B cell (primary cell): ENCODE measurements around the gene PRRT2. TPM values are rescaled to one million over a fixed set of nuclear protein-coding genes. Genes with fewer than 3 reads are reported as not detected.
"Not testable (repeated sequence)": the region's sequence is repeated elsewhere in the genome, so short reads cannot be mapped to it uniquely, and the experiment has no call there.

ENCODE experiments used
- ATAC-seq: fragments of 200-7000 bp; cut with Tn5 transposase; one replicate; pipeline ENCODE4 v1.10.0; 2021; ENCODE audit warnings: low read depth, mild to moderate bottlenecking, moderate number of reproducible peaks, moderate library complexity
- CTCF ChIA-PET: fragments of 350-600 bp; sonication (Branson Sonifier 250); formaldehyde crosslinking; loops from one replicate; lab custom pipeline; 2021; ENCODE audit warnings: antibody characterized with exemption, inconsistent platforms; lab: Charles Lee
- POLR2A ChIA-PET: fragments of 350-600 bp; sonication (Branson Sonifier 250); formaldehyde crosslinking; loops from one replicate; lab custom pipeline; 2021; ENCODE audit warnings: antibody characterized with exemption; lab: Charles Lee
- DNase-seq: peaks from one replicate; pipeline ENCODE4 v3.0.0; 2013
- H2AFZ ChIP-seq: 2 replicates; pipeline ENCODE4 v1.6.1; 2012; ENCODE audit warnings: mild to moderate bottlenecking, low read depth, low read length; ENCODE audit not compliant: insufficient read depth, poor library complexity, severe bottlenecking
- H3K27ac ChIP-seq, 2 donors: 1 replicate in 1 of 2; 2 replicates in 1 of 2; pipeline ENCODE4 v1.5.1; 2012 to 2013; ENCODE audit warnings: low read length in 2 of 2, mild to moderate bottlenecking in 2 of 2, moderate library complexity in 1 of 2
- H3K27me3 ChIP-seq, 4 experiments: fragments of 200-600 bp in 1 of 4; sonication (generic) in 1 of 4; replicated peaks in 1 of 4; 1 replicate in 2 of 4; 2 replicates in 2 of 4; pipeline versions ENCODE4 v1.6.1 to v1.7.0; 2013 to 2016; ENCODE audit warnings: low read length in 3 of 4, mild to moderate bottlenecking in 2 of 4, mixed read lengths in 1 of 4, moderate library complexity in 1 of 4; ENCODE audit not compliant: insufficient read depth in 4 of 4, control insufficient read depth in 3 of 4; ENCODE audit errors: control extremely low read depth in 1 of 4
- H3K36me3 ChIP-seq, 2 experiments: replicated peaks in 1 of 2; 1 replicate in 1 of 2; 2 replicates in 1 of 2; pipeline versions ENCODE4 v1.6.1 to v1.7.1; 2013; ENCODE audit warnings: low read length in 1 of 2; ENCODE audit not compliant: insufficient read depth in 2 of 2, control insufficient read depth in 1 of 2; ENCODE audit errors: control extremely low read depth in 1 of 2, extremely low read depth in 1 of 2
- H3K4me1 ChIP-seq, 2 donors: fragments of 200-600 bp in 1 of 2; sonication (generic) in 1 of 2; 1 replicate in 1 of 2; 2 replicates in 1 of 2; pipeline versions ENCODE4 v1.5.1 to v1.6.1; 2013 to 2017; ENCODE audit warnings: low read length in 2 of 2; ENCODE audit not compliant: control insufficient read depth in 2 of 2, insufficient read depth in 2 of 2
- H3K4me2 ChIP-seq: replicated peaks from 2 replicates; pipeline ENCODE3; 2012; ENCODE audit warnings: mild to moderate bottlenecking, low read depth, low read length; ENCODE audit not compliant: poor library complexity, severe bottlenecking
- H3K4me3 ChIP-seq, 5 experiments: fragments of 200-600 bp in 1 of 5; sonication (generic) in 1 of 5; 1 replicate in 3 of 5; 2 replicates in 2 of 5; pipeline versions ENCODE4 v1.5.1 to v1.7.0; 2011 to 2016; ENCODE audit warnings: low read length in 4 of 5, mild to moderate bottlenecking in 4 of 5, low read depth in 2 of 5, control low read depth in 1 of 5, moderate library complexity in 1 of 5; ENCODE audit not compliant: insufficient read depth in 1 of 5; ENCODE audit errors: control extremely low read depth in 1 of 5, extremely low read depth in 1 of 5
- H3K79me2 ChIP-seq: fragments of 200-600 bp; sonication (generic); one replicate; pipeline ENCODE4 v1.6.0; 2016; ENCODE audit warnings: low read length; ENCODE audit not compliant: control insufficient read depth, insufficient read depth
- H3K9ac ChIP-seq: fragments of 200-600 bp; sonication (generic); 2 replicates; pipeline ENCODE4 v1.6.1; 2017; ENCODE audit warnings: mild to moderate bottlenecking, low read length, moderate library complexity
- H3K9me3 ChIP-seq, 3 donors: one replicate each; pipeline versions ENCODE4 v1.6.1 to v1.7.1; 2013; ENCODE audit warnings: low read length in 2 of 3; ENCODE audit not compliant: control insufficient read depth in 2 of 3, insufficient read depth in 1 of 3; ENCODE audit errors: control extremely low read depth in 1 of 3
- H4K20me1 ChIP-seq: 2 replicates; pipeline ENCODE4 v1.6.0; 2012; ENCODE audit warnings: mild to moderate bottlenecking, low read length; ENCODE audit not compliant: insufficient read depth, control insufficient read depth, poor library complexity, severe bottlenecking
- H3K27ac Mint-ChIP-seq: one replicate; pipeline ENCODE4 v1.8.0; 2021; ENCODE audit warnings: mixed read lengths
- H3K27me3 Mint-ChIP-seq: one replicate; pipeline ENCODE4 v1.8.0; 2021; ENCODE audit warnings: mixed read lengths
- H3K4me1 Mint-ChIP-seq: one replicate; pipeline ENCODE4 v1.8.0; 2021; ENCODE audit warnings: mixed read lengths
- H3K4me3 Mint-ChIP-seq: one replicate; pipeline ENCODE4 v1.8.0; 2021; ENCODE audit warnings: mixed read lengths
- H3K9me3 Mint-ChIP-seq: one replicate; pipeline ENCODE4 v1.8.0; 2022; ENCODE audit warnings: mixed read lengths; ENCODE audit not compliant: insufficient read depth
- CTCF ChIP-seq: fragments of 200-600 bp; IDR thresholded peaks from one replicate; pipeline ENCODE4 v1.8.0; 2022; ENCODE audit warnings: antibody characterized with exemption, mild to moderate bottlenecking
- EZH2 ChIP-seq: IDR thresholded peaks from 2 replicates; pipeline ENCODE4 v1.6.1; 2012; ENCODE audit warnings: borderline replicate concordance, low read depth, mild to moderate bottlenecking, moderate library complexity, low read length; ENCODE audit not compliant: insufficient read depth, poor library complexity, severe bottlenecking
- WGBS: methylation state at CpG from one replicate; pipeline ENCODE4 v1.1.5; 2013; ENCODE audit warnings: missing lambda C conversion rate; ENCODE audit not compliant: insufficient coverage; 5-methylcytosine and 5-hydroxymethylcytosine counted together
- intact Hi-C: fragments of 100-400 bp; cut with micrococcal nuclease; formaldehyde crosslinking; loops from one replicate; pipeline ENCODE4 v1.10.0; 2022
- polyA plus RNA-seq: library from polyadenylated mRNA; depleted of rRNA; stranded (reverse); fragments of >200 nt; gene quantifications from 2 replicates; pipeline ENCODE4 v1.2.3, GENCODE V29; 2012
- total RNA-seq, 2 donors: library from RNA; stranded (reverse); fragments of 120-200 nt in 1 of 2; gene quantifications; 1 replicate in 1 of 2; 2 replicates in 1 of 2; pipeline versions ENCODE4 v1.2.3 to v1.2.4, GENCODE V29; 2013 to 2022

PRRT2 gene
- total and polyA plus RNA-seq, 2 donors (not counting 1 experiment from before 2014, with no cell fraction given): 0.79 to 3.1 TPM

GRCh38 chr16:29784901-29785500 lies 27.0 kb upstream of the PRRT2 start:
- H3K4me3 ChIP-seq: peak overlapping the region in 4 of 5 experiments; percentile 4 to 49 (median 25)
- Mint-ChIP-seq H3K27me3 (no peaks in the 10 kb centered on the region), H3K27ac (peak overlapping the region; percentile 50), H3K9me3 (no peaks in the 10 kb centered on the region), H3K4me1 (peaks cover 15% of the 10 kb centered on the region), H3K4me3 (peak overlapping the region; percentile 81)
- no peaks in the 10 kb centered on the region for H3K27me3 ChIP-seq
- CTCF ChIA-PET: interaction anchor here (0.7 to 3.1 kb wide), 29 partner anchors 9 to 247 kb away, joined by 3 to 24 read pairs (median 5); partner anchors contain the start of genes C16orf54 and PAGR1
- peak; percentile 78 for DNase-seq
- peak overlapping the region; percentile 76 for H3K4me2 ChIP-seq
- H3K9ac ChIP-seq: peak overlapping the region; percentile 42
- peak overlapping the region; percentile 67 for H2AFZ ChIP-seq
- H3K4me1 ChIP-seq: peaks cover 13 to 23% of the 10 kb centered on the region in 2 donors
- H3K79me2 ChIP-seq: no peaks in the 10 kb centered on the region
- no peaks in the 10 kb centered on the region for H4K20me1 ChIP-seq
- ATAC-seq: peak; percentile 95
- no peaks in the 10 kb centered on the region for H3K9me3 ChIP-seq
- no peaks in the 10 kb centered on the region for H3K36me3 ChIP-seq
- intact Hi-C loops: no loop called here
- 22% methylated on average over 33 of the region's 38 CpGs for WGBS
- POLR2A ChIA-PET: interaction anchor here (0.6 kb wide), 1 partner anchor 39 kb away, joined by 3 read pairs; the partner anchor contains the start of gene C16orf54
- peak; percentile 81 for TF ChIP-seq CTCF
- no peak for TF ChIP-seq EZH2
- H3K27ac ChIP-seq: no peak overlapping the region

- H2AFZ ChIP-seq, H3K27me3 ChIP-seq, H3K27ac ChIP-seq, H3K27me3 Mint-ChIP-seq, ATAC-seq, H3K9me3 Mint-ChIP-seq, H4K20me1 ChIP-seq, H3K9ac ChIP-seq, H3K9me3 ChIP-seq, H3K4me3 Mint-ChIP-seq, DNase-seq, H3K4me2 ChIP-seq, intact Hi-C loops, H3K36me3 ChIP-seq, H3K4me3 ChIP-seq, H3K27ac Mint-ChIP-seq: not testable (repeated sequence)
- ChIA-PET POLR2A (interaction anchor here (0.6 kb wide), 1 partner anchor 17 kb away, joined by 4 read pairs; no protein-coding TSS in a partner anchor), CTCF (interaction anchor here (0.9 to 3.1 kb wide), 5 partner anchors 29 to 87 kb away, joined by 3 to 20 read pairs (median 3); partner anchors contain the start of gene PAGR1)
- peaks cover 34% of the 10 kb centered on the region for H3K4me1 Mint-ChIP-seq
- H3K4me1 ChIP-seq: peaks cover 25 to 38% of the 10 kb centered on the region in 2 donors
- H3K79me2 ChIP-seq: peaks cover 16% of the 10 kb centered on the region
- WGBS: 84% methylated on average over 4 of the region's 4 CpGs
Observed at GRCh38 chr16:29787155-29787554, 24.8 kb upstream of the PRRT2 start.
